Astrocyte (in vitro differentiated cells and primary cell): ENCODE measurements around the gene MCTP1. TPM values are rescaled to one million over a fixed set of nuclear protein-coding genes. Genes with fewer than 3 reads are reported as not detected.

Experiments
- DNase-seq: peaks from one replicate; pipeline ENCODE4 v3.0.0-alpha.2; 2010; ENCODE audit warnings: low read depth
- FAIRE-seq: peaks from 2 replicates; lab custom pipeline; 2011; peaks lifted over from hg19 to GRCh38; lab: Jason Lieb, UNC
- H2AFZ ChIP-seq: 2 replicates; pipeline ENCODE4 v1.6.0; 2012; ENCODE audit warnings: low read depth, low read length, inconsistent platforms
- H3K27ac ChIP-seq: 2 replicates; pipeline ENCODE4 v1.5.1; 2011; ENCODE audit warnings: low read depth, low read length, inconsistent platforms
- H3K27me3 ChIP-seq: 2 replicates; pipeline ENCODE4 v1.6.0; 2011; ENCODE audit warnings: low read length, inconsistent platforms; ENCODE audit not compliant: insufficient read depth
- H3K36me3 ChIP-seq: 2 replicates; pipeline ENCODE4 v1.5.1; 2011; ENCODE audit warnings: low read length, inconsistent platforms; ENCODE audit not compliant: insufficient read depth
- H3K4me1 ChIP-seq: 2 replicates; pipeline ENCODE4 v1.5.1; 2011; ENCODE audit warnings: low read length, inconsistent platforms; ENCODE audit not compliant: insufficient read depth
- H3K4me2 ChIP-seq: 2 replicates; pipeline ENCODE4 v1.6.0; 2012; ENCODE audit warnings: low read length, inconsistent platforms
- H3K4me3 ChIP-seq: 2 replicates; pipeline ENCODE4 v1.5.1; 2011; ENCODE audit warnings: low read depth, mild to moderate bottlenecking, low read length, inconsistent platforms; ENCODE audit not compliant: insufficient read depth
- H3K79me2 ChIP-seq: 2 replicates; pipeline ENCODE4 v1.6.0; 2012; ENCODE audit warnings: mild to moderate bottlenecking, low read length, inconsistent platforms; ENCODE audit not compliant: insufficient read depth
- H3K9ac ChIP-seq: 2 replicates; pipeline ENCODE4 v1.6.0; 2012; ENCODE audit warnings: mild to moderate bottlenecking, low read length, inconsistent platforms
- H3K9me3 ChIP-seq: 2 replicates; pipeline ENCODE4 v1.5.1; 2012; ENCODE audit warnings: low read depth, mild to moderate bottlenecking, low read length, inconsistent platforms; ENCODE audit not compliant: insufficient read depth
- H4K20me1 ChIP-seq: 2 replicates; pipeline ENCODE4 v1.6.0; 2012; ENCODE audit warnings: low read length, inconsistent platforms; ENCODE audit not compliant: insufficient read depth
- H3K27ac Mint-ChIP-seq: one replicate; pipeline ENCODE4 v1.8.0; 2021; ENCODE audit warnings: mild to moderate bottlenecking, mixed read lengths; ENCODE audit not compliant: unreplicated experiment
- H3K27me3 Mint-ChIP-seq: one replicate; pipeline ENCODE4 v1.8.0; 2021; ENCODE audit warnings: low read depth, mixed read lengths; ENCODE audit not compliant: unreplicated experiment
- H3K36me3 Mint-ChIP-seq: one replicate; pipeline ENCODE4 v1.8.0; 2021; ENCODE audit warnings: low read depth, mixed read lengths; ENCODE audit not compliant: unreplicated experiment
- H3K4me1 Mint-ChIP-seq: one replicate; pipeline ENCODE4 v1.8.0; 2021; ENCODE audit warnings: low read depth, mixed read lengths; ENCODE audit not compliant: unreplicated experiment
- H3K4me3 Mint-ChIP-seq: one replicate; pipeline ENCODE4 v1.8.0; 2021; ENCODE audit warnings: mild to moderate bottlenecking, moderate library complexity, mixed read lengths; ENCODE audit not compliant: unreplicated experiment
- H3K9me3 Mint-ChIP-seq: one replicate; pipeline ENCODE4 v1.8.0; 2021; ENCODE audit warnings: mild to moderate bottlenecking, mixed read lengths; ENCODE audit not compliant: unreplicated experiment
- EZH2 ChIP-seq: IDR thresholded peaks from 2 replicates; pipeline ENCODE4 v1.6.1; 2012; ENCODE audit warnings: mild to moderate bottlenecking, low read length, inconsistent platforms; ENCODE audit not compliant: insufficient read depth
- total RNA-seq: library from RNA; stranded (reverse); gene quantifications from 2 replicates; pipeline ENCODE4 v1.2.1, GENCODE V29; 2021
- TF ChIP-seq, protein P1 (sequence below): IDR thresholded peaks from 2 replicates; pipeline ENCODE4 v1.5.1; 2011; ENCODE audit warnings: low read depth, mild to moderate bottlenecking, inconsistent platforms, low read length, moderate library complexity; ENCODE audit not compliant: insufficient read depth

MCTP1 gene
- total RNA-seq, 1 donor from 2014 or later, result 40.6 TPM

DNA sequence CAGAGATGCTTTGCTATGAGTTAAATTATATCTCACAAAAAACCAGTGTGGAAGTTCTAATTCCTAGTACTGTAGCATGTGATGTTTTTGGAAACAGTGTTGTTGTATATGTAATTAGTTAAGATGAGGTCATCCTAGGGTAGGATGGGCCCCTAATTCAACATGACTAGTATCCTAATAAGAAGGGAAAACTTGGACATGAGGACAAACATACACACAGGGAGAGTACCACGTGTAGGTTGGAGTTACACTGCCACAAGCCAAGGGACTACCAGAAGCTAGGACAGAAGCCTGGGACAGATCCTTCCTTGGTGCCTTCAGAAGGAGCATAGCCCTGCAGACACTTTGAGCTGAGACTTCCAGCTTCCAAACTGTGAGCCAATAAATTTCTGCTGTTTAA is 234.2 kb downstream of the MCTP1 start:
- no peaks in the 10 kb centered on the region for H3K36me3 ChIP-seq
- H3K36me3 Mint-ChIP-seq, result no peaks in the 10 kb centered on the region
- H3K9me3 ChIP-seq, result no peaks in the 10 kb centered on the region
- no peak overlapping the region for H3K4me3 ChIP-seq
- no peak overlapping the region for H3K4me3 Mint-ChIP-seq
- no peaks in the 10 kb centered on the region for H3K27me3 Mint-ChIP-seq
- no peak overlapping the region for H3K9ac ChIP-seq
- H3K9me3 Mint-ChIP-seq, result no peaks in the 10 kb centered on the region
- FAIRE-seq, result no peak
- H3K4me1 Mint-ChIP-seq, result peaks cover 2% of the 10 kb centered on the region
- TF ChIP-seq, protein P1, sequence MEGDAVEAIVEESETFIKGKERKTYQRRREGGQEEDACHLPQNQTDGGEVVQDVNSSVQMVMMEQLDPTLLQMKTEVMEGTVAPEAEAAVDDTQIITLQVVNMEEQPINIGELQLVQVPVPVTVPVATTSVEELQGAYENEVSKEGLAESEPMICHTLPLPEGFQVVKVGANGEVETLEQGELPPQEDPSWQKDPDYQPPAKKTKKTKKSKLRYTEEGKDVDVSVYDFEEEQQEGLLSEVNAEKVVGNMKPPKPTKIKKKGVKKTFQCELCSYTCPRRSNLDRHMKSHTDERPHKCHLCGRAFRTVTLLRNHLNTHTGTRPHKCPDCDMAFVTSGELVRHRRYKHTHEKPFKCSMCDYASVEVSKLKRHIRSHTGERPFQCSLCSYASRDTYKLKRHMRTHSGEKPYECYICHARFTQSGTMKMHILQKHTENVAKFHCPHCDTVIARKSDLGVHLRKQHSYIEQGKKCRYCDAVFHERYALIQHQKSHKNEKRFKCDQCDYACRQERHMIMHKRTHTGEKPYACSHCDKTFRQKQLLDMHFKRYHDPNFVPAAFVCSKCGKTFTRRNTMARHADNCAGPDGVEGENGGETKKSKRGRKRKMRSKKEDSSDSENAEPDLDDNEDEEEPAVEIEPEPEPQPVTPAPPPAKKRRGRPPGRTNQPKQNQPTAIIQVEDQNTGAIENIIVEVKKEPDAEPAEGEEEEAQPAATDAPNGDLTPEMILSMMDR, result no peak
- TF ChIP-seq EZH2, result no peak
- H3K27ac ChIP-seq, result no peak overlapping the region
- H2AFZ ChIP-seq, result no peak overlapping the region
- DNase-seq, result no peak
- no peaks in the 10 kb centered on the region for H3K27me3 ChIP-seq
- no peaks in the 10 kb centered on the region for H4K20me1 ChIP-seq
- no peaks in the 10 kb centered on the region for H3K79me2 ChIP-seq
- no peak overlapping the region for H3K4me2 ChIP-seq
- H3K27ac Mint-ChIP-seq, result no peak overlapping the region
- no peaks in the 10 kb centered on the region for H3K4me1 ChIP-seq

GRCh38 chr5:95048628-95049027 is 236.3 kb downstream of the MCTP1 start:
- H3K4me1 ChIP-seq, result no peaks in the 10 kb centered on the region
- Mint-ChIP-seq H3K36me3 (no peaks in the 10 kb centered on the region), H3K4me3 (no peak overlapping the region), H3K27ac (no peak overlapping the region), H3K27me3 (no peaks in the 10 kb centered on the region), H3K4me1 (peaks cover 3% of the 10 kb centered on the region), H3K9me3 (no peaks in the 10 kb centered on the region)
- no peaks in the 10 kb centered on the region for H4K20me1 ChIP-seq
- no peak for DNase-seq
- no peak overlapping the region for H3K4me2 ChIP-seq
- H3K27me3 ChIP-seq, result no peaks in the 10 kb centered on the region
- no peaks in the 10 kb centered on the region for H3K9me3 ChIP-seq
- no peak for FAIRE-seq
- H2AFZ ChIP-seq, result no peak overlapping the region
- no peak overlapping the region for H3K27ac ChIP-seq
- H3K36me3 ChIP-seq, result no peaks in the 10 kb centered on the region
- TF ChIP-seq EZH2, result no peak
- TF ChIP-seq, protein P1, result no peak
- no peak overlapping the region for H3K4me3 ChIP-seq
- H3K9ac ChIP-seq, result no peak overlapping the region
- no peaks in the 10 kb centered on the region for H3K79me2 ChIP-seq

DNA sequence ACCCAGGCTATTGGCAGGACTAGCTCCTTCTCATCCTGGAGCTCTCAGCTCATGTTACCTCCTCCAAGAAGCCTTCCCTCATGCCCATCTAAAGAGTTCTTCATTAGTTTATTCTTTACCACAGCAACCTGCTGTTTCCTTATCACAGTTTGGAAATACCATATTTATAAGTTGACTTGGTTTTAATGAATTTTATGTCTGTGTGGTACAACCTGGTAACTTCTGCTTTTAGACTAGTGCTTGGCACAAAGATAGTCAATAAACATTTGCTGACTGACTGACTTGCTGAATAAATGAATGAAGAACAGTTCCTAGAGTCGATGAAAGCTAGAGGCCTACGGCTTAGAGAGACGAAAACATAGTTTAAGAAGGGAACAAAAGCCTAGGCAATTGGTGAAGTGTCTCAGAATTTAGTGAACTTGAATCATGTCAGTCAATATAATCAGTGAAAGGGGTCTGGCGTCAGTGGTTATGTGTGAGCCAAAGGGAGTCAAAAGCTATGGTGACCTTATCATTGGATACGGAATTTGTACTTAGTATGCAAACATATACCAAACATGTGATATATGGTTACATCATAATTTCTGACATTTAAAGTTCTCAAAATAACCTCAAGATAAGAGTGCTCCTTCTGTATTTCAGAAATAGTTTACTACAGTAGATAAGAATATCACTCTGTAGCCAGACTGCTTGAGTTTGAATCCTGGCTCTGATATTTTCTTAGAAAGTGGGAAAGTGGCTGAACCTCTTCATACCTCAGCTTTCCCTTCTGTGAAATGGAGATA is 239.5 kb downstream of the MCTP1 start:
- H3K27ac ChIP-seq, result no peak overlapping the region
- H3K27me3 ChIP-seq, result no peaks in the 10 kb centered on the region
- no peaks in the 10 kb centered on the region for H3K4me1 ChIP-seq
- no peak overlapping the region for H2AFZ ChIP-seq
- DNase-seq (no peak), FAIRE-seq (no peak)
- Mint-ChIP-seq H3K4me3 (no peak overlapping the region), H3K4me1 (peaks cover 15% of the 10 kb centered on the region), H3K27me3 (no peaks in the 10 kb centered on the region), H3K36me3 (no peaks in the 10 kb centered on the region), H3K27ac (no peak overlapping the region), H3K9me3 (no peaks in the 10 kb centered on the region)
- H3K4me2 ChIP-seq, result no peak overlapping the region
- TF ChIP-seq, protein P1, result no peak
- TF ChIP-seq EZH2, result no peak
- no peaks in the 10 kb centered on the region for H3K36me3 ChIP-seq
- no peak overlapping the region for H3K9ac ChIP-seq
- H3K79me2 ChIP-seq, result no peaks in the 10 kb centered on the region
- no peaks in the 10 kb centered on the region for H3K9me3 ChIP-seq
- H4K20me1 ChIP-seq, result no peaks in the 10 kb centered on the region
- no peak overlapping the region for H3K4me3 ChIP-seq
